Upper lobe of left lung (tissue), 4 donors: ENCODE measurements around the gene TMEM117.

Experiments used
- EP300 ChIP-seq, 4 donors: sonication (generic); formaldehyde crosslinking; IDR thresholded peaks; one replicate each; pipeline ENCODE4 v1.5.1; 2017; ENCODE audit warnings: antibody characterized with exemption in 4 of 4, control low read depth in 2 of 4
- POLR2A ChIP-seq, 4 donors: fragments of 450-650 bp; IDR thresholded peaks; one replicate each; pipeline ENCODE4 v1.5.1; 2016 to 2017; ENCODE audit warnings: antibody characterized with exemption in 4 of 4, mild to moderate bottlenecking in 2 of 4
- POLR2AphosphoS5 ChIP-seq, 2 donors: sonication (generic); formaldehyde crosslinking; IDR thresholded peaks; one replicate each; pipeline ENCODE4 v1.5.1; 2017; ENCODE audit warnings: antibody characterized with exemption in 2 of 2
- TF ChIP-seq, protein P1 (sequence below), 6 experiments: fragments of 450-650 bp in 4 of 6; fragments of 200-600 bp in 2 of 6; sonication (generic) in 2 of 6; IDR thresholded peaks; one replicate each; pipeline ENCODE4 v1.5.1; 2016 to 2019; ENCODE audit warnings: antibody characterized with exemption in 6 of 6

DNA sequence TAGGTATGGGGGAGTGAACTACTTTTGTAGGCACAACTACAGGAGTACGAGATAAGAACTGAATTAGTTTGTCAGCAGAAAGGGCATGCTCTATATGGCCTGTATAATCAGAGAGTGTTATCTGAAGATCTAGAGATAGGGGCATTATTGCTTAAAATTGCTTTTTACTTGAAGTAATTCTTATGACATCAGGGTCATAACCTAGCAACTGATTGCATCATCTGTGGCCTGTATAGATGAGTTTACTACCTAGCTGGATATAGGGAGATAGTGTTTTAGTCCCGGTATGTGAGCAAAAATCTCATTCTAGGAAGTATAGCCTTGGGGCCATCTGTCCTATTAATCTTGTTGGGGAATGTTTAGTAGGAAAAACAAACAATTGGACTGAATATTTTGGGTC lies 142.7 kb downstream of the TMEM117 start:
- TF ChIP-seq, protein P1, sequence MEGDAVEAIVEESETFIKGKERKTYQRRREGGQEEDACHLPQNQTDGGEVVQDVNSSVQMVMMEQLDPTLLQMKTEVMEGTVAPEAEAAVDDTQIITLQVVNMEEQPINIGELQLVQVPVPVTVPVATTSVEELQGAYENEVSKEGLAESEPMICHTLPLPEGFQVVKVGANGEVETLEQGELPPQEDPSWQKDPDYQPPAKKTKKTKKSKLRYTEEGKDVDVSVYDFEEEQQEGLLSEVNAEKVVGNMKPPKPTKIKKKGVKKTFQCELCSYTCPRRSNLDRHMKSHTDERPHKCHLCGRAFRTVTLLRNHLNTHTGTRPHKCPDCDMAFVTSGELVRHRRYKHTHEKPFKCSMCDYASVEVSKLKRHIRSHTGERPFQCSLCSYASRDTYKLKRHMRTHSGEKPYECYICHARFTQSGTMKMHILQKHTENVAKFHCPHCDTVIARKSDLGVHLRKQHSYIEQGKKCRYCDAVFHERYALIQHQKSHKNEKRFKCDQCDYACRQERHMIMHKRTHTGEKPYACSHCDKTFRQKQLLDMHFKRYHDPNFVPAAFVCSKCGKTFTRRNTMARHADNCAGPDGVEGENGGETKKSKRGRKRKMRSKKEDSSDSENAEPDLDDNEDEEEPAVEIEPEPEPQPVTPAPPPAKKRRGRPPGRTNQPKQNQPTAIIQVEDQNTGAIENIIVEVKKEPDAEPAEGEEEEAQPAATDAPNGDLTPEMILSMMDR (IDR thresholded peaks at IDR 0.05), result no peak
- TF ChIP-seq POLR2A (IDR thresholded peaks at IDR 0.05), result no peak
- no peak for TF ChIP-seq POLR2AphosphoS5 (IDR thresholded peaks at IDR 0.05)
- no peak for TF ChIP-seq EP300 (IDR thresholded peaks at IDR 0.05)
